ENCODE data around the gene ASAP2.

Gene ASAP2

GRCh38 chr2:9325428-9325827, 118.8 kb downstream of the ASAP2 start:
- DNase-seq (ENCODE audit: low read depth) = no peak

DNA sequence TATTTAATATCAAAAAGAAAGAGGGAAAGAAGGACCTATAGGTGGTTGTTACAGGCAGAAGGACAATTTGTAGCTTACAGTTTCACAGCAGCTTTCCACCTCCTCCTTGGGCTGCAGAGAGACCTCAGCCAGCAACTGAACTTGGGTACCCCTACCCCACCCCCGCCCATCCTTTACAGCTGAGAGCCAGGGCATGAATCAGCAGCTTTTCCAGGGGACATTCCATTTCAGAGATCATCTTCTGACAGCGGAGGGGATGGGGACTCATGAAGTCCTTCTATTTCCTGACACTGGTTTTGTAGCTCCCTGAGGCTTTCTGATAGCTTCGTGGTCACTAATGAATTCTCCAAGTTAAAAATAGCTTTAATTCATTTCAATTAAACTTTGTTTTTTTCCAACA, 120.4 kb downstream of the ASAP2 start:
- DNase-seq (ENCODE audit: low read depth) = no peak

- no peak for DNase-seq (ENCODE audit: low read depth)
These were observed 121.3 kb downstream of the ASAP2 start for GRCh38 chr2:9327873-9328352.

DNA sequence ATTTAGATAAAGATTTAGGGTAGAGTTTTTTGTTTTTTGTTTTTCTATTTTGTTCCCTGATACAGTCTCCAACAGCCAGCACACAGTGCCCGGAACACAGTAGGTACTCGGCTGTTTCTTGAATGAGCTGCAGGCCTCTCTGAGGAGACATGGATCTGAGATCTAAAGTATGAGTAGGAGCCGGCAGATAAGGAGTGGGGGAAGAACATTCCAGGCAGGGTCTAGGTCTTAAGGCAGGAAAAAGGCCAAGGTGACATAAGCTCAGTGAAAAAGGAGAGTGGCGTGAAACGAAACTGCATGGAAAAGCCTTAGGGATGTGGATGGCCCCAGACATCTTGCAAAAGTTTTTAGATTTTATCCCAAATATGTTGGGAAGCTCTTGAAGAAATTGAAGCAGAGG, 122.3 kb downstream of the ASAP2 start:
- no peak for DNase-seq (ENCODE audit: low read depth)

- no peak for DNase-seq (ENCODE audit: low read depth)
These were observed 122.9 kb downstream of the ASAP2 start for GRCh38 chr2:9329497-9329896.

DNA sequence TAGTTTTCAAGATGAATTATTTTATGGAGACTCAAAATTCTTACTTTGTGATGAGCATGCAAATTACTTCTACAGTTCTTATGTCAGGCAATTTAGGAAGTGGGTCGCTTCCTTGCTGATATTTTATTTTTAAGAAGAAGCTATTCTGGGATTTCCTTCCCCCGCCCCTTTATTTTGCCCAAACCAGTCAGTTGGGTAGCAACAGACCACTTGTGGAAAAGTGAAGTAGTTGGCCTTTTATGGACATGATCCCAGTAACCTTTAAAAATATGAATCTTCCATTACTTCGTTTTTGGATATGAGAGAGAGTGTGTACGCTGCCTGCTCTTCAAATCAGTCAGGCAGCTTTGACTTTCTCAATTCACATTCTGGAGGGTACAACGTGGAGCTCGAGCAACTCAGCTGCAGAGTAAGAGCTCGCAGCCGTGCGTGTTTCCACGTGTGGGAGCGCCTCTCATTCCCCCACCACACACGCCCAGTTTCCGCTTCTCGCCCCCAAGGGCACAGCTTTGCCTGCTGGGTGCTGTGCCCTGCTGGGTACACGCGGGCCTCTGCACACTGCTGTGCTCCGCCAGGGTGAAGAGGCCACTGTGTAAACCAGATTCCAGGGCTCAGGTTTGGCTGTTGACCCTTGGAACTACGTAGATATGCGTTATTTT, 124.1 kb downstream of the ASAP2 start:
- no peak for DNase-seq (ENCODE audit: low read depth)

GRCh38 chr2:9331704-9332103, 125.1 kb downstream of the ASAP2 start:
- no peak for DNase-seq (ENCODE audit: low read depth)

GRCh38 chr2:9332136-9332852, 125.7 kb downstream of the ASAP2 start:
- no peak for DNase-seq (ENCODE audit: low read depth)

- DNase-seq (ENCODE audit: low read depth) = no peak
These were observed 126.2 kb downstream of the ASAP2 start for GRCh38 chr2:9332853-9333245.

- DNase-seq (ENCODE audit: low read depth) = no peak
These were observed 127.1 kb downstream of the ASAP2 start for GRCh38 chr2:9333591-9334171.

- DNase-seq (ENCODE audit: low read depth) = no peak
These were observed 128.1 kb downstream of the ASAP2 start for GRCh38 chr2:9334761-9335160.

- DNase-seq (ENCODE audit: low read depth) = no peak
These were observed 128.8 kb downstream of the ASAP2 start for GRCh38 chr2:9335322-9335832.

GRCh38 chr2:9336241-9336575, 129.6 kb downstream of the ASAP2 start:
- DNase-seq (ENCODE audit: low read depth) = no peak

- no peak for DNase-seq (ENCODE audit: low read depth)
These were observed 130.1 kb downstream of the ASAP2 start for GRCh38 chr2:9336576-9337314.

- DNase-seq (ENCODE audit: low read depth) = no peak
These were observed 131.3 kb downstream of the ASAP2 start for GRCh38 chr2:9337901-9338300.

- DNase-seq (ENCODE audit: low read depth) = no peak
These were observed 134.8 kb downstream of the ASAP2 start for GRCh38 chr2:9341337-9341887.

GRCh38 chr2:9342659-9343058, 136.0 kb downstream of the ASAP2 start:
- no peak for DNase-seq (ENCODE audit: low read depth)

GRCh38 chr2:9343524-9343923, 136.9 kb downstream of the ASAP2 start:
- DNase-seq (ENCODE audit: low read depth) = no peak

DNA sequence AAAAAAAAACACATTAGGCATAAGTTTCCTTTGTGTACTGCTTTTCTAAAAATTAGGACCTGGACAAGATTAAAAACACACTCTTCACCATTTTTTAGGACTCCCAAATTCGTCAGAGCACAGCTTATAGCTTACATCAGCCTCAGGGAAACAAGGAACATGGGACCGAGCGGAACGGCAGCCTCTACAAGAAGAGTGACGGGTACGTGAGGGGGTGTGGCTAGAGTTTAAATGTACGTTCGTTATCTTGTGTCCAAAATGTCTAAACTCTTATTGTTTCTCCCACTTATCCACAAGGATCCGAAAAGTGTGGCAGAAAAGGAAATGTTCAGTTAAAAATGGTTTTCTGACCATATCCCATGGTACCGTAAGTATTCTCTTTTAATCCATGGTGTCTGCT, 137.8 kb downstream of the ASAP2 start:
- no peak for DNase-seq (ENCODE audit: low read depth)

GRCh38 chr2:9345343-9345742, 138.7 kb downstream of the ASAP2 start:
- DNase-seq (ENCODE audit: low read depth) = no peak

- DNase-seq (ENCODE audit: low read depth) = no peak
These were observed 139.4 kb downstream of the ASAP2 start for GRCh38 chr2:9345997-9346396.

DNA sequence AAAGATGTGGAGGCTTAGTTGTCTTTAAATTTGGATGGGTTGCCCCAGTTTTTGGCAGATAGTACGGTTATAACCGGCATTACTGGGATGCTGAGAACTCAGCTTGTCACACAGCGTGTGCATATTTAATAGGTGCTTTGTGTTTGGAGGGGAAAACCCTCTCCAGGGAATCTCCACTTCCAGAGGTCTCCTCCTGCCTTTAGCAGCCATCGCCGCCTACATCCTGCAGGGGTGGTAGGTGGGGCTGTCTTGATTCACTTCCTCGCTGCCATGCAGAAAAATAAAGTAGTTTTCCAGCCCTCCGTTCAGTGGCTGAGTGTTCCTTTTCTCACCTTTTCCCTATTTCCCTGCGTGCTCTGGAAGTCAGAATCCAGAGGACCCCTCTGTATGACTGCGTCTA, 140.3 kb downstream of the ASAP2 start:
- no peak for DNase-seq (ENCODE audit: low read depth)
